H1 (cell line): ENCODE data around the gene INF2. TPM values are rescaled to one million over a fixed set of nuclear protein-coding genes. Genes with fewer than 3 reads are reported as not detected.

Source experiments
- CTCF ChIA-PET: fragments of 300-600 bp; sonication (Branson Sonifier 250); formaldehyde crosslinking; loops from one replicate; lab custom pipeline; 2021; ENCODE audit not compliant: partially characterized antibody; lab: Charles Lee
- POLR2A ChIA-PET: fragments of 300-600 bp; sonication (Branson Sonifier 250); formaldehyde crosslinking; loops from one replicate; lab custom pipeline; 2021; ENCODE audit warnings: inconsistent platforms; ENCODE audit not compliant: partially characterized antibody; lab: Charles Lee
- DNase-seq, 2 experiments: peaks; one replicate each; pipeline versions ENCODE4 v3.0.0 to v3.0.0-alpha.2; 2010 to 2022; ENCODE audit warnings: low spot score in 2 of 2, low read depth in 1 of 2, mixed read lengths in 1 of 2
- FAIRE-seq: peaks from 2 replicates; lab custom pipeline; 2011; peaks lifted over from hg19 to GRCh38; lab: Jason Lieb, UNC
- H2AFZ ChIP-seq: 2 replicates; pipeline ENCODE4 v1.8.1; 2012; ENCODE audit warnings: low read length, inconsistent platforms
- H2AK5ac ChIP-seq: 2 replicates; pipeline ENCODE4 v1.6.1; 2013; ENCODE audit warnings: low read depth, low read length
- H2BK120ac ChIP-seq: replicated peaks from 2 replicates; pipeline ENCODE3; 2013; ENCODE audit warnings: low read depth, low read length, inconsistent platforms
- H2BK12ac ChIP-seq: 2 replicates; pipeline ENCODE4 v1.6.1; 2013; ENCODE audit warnings: low read depth, low read length
- H2BK15ac ChIP-seq: 2 replicates; pipeline ENCODE4 v1.6.1; 2013; ENCODE audit warnings: low read length
- H2BK20ac ChIP-seq: 2 replicates; pipeline ENCODE4 v1.6.1; 2013; ENCODE audit warnings: low read length
- H2BK5ac ChIP-seq: 2 replicates; pipeline ENCODE4 v1.6.1; 2013; ENCODE audit warnings: low read depth, low read length
- H3K14ac ChIP-seq: 2 replicates; pipeline ENCODE4 v1.6.1; 2013; ENCODE audit warnings: inconsistent platforms; ENCODE audit not compliant: insufficient read length
- H3K18ac ChIP-seq: 2 replicates; pipeline ENCODE4 v1.6.1; 2013; ENCODE audit warnings: low read length; ENCODE audit errors: extremely low read depth
- H3K23ac ChIP-seq: 2 replicates; pipeline ENCODE4 v1.6.1; 2013; ENCODE audit warnings: inconsistent platforms; ENCODE audit not compliant: insufficient read length
- H3K23me2 ChIP-seq: 2 replicates; pipeline ENCODE4 v1.6.1; 2013; ENCODE audit warnings: low read depth, low read length
- H3K27ac ChIP-seq: 2 replicates; pipeline ENCODE4 v1.6.1; 2011; ENCODE audit warnings: low read depth, low read length, inconsistent platforms
- H3K27me3 ChIP-seq, 4 experiments: replicated peaks in 1 of 4; 1 replicate in 1 of 4; 2 replicates in 3 of 4; pipeline versions ENCODE4 v1.6.1 to v1.8.1; 2011 to 2013; ENCODE audit warnings: low read length in 3 of 4, mild to moderate bottlenecking in 3 of 4, inconsistent platforms in 2 of 4, mixed read lengths in 2 of 4, moderate library complexity in 1 of 4; ENCODE audit not compliant: control insufficient read depth in 3 of 4, insufficient read depth in 3 of 4; ENCODE audit errors: extremely low read depth in 1 of 4
- H3K36me3 ChIP-seq, 4 experiments: 2 replicates each; pipeline versions ENCODE4 v1.6.1 to v1.8.1; 2011 to 2013; ENCODE audit warnings: mild to moderate bottlenecking in 4 of 4, low read length in 3 of 4, moderate library complexity in 2 of 4, control low read depth in 1 of 4, inconsistent platforms in 1 of 4; ENCODE audit not compliant: insufficient read depth in 4 of 4, control insufficient read depth in 2 of 4
- H3K4ac ChIP-seq: replicated peaks from 2 replicates; pipeline ENCODE3; 2013; ENCODE audit warnings: low read length, low read depth, mixed read lengths, inconsistent platforms; ENCODE audit not compliant: insufficient read length
- H3K4me1 ChIP-seq, 4 experiments: replicated peaks in 1 of 4; 1 replicate in 1 of 4; 2 replicates in 3 of 4; pipeline versions ENCODE4 v1.6.1 to v1.8.1; 2011 to 2013; ENCODE audit warnings: low read length in 3 of 4, inconsistent platforms in 2 of 4, mixed read lengths in 1 of 4; ENCODE audit not compliant: insufficient read depth in 4 of 4, control insufficient read depth in 3 of 4
- H3K4me2 ChIP-seq, 2 experiments: 2 replicates each; pipeline versions ENCODE4 v1.6.1 to v1.8.1; 2011 to 2013; ENCODE audit warnings: low read depth in 2 of 2, low read length in 2 of 2, control low read depth in 1 of 2, inconsistent platforms in 1 of 2, mild to moderate bottlenecking in 1 of 2; ENCODE audit not compliant: insufficient read depth in 1 of 2
- H3K4me3 ChIP-seq, 4 experiments: fragments of 200-600, 300-600 bp in 1 of 4; sonication (generic), shearing (Covaris generic), sonication (Bioruptor Twin) in 1 of 4; 2 replicates each; pipeline versions ENCODE4 v1.5.1 to v1.8.1; 2011 to 2016; ENCODE audit warnings: low read length in 4 of 4, low read depth in 3 of 4, control low read depth in 2 of 4, inconsistent platforms in 2 of 4, mild to moderate bottlenecking in 2 of 4, mixed read lengths in 1 of 4, moderate library complexity in 1 of 4; ENCODE audit not compliant: insufficient read depth in 2 of 4; ENCODE audit errors: extremely low read depth in 1 of 4
- H3K56ac ChIP-seq: replicated peaks from 2 replicates; pipeline ENCODE3; 2013; ENCODE audit warnings: low read depth, mild to moderate bottlenecking, mixed read lengths, low read length, inconsistent platforms; ENCODE audit not compliant: insufficient read length
- H3K79me1 ChIP-seq: 2 replicates; pipeline ENCODE4 v1.6.1; 2013; ENCODE audit warnings: low read depth, low read length, control low read depth
- H3K79me2 ChIP-seq, 2 experiments: 2 replicates each; pipeline versions ENCODE4 v1.6.1 to v1.8.1; 2012 to 2013; ENCODE audit warnings: low read length in 2 of 2, mild to moderate bottlenecking in 2 of 2, inconsistent platforms in 1 of 2; ENCODE audit not compliant: insufficient read depth in 2 of 2, control insufficient read depth in 1 of 2
- H3K9ac ChIP-seq, 4 experiments: replicated peaks in 1 of 4; 1 replicate in 1 of 4; 2 replicates in 3 of 4; pipeline versions ENCODE4 v1.6.1 to v1.8.1; 2011 to 2013; ENCODE audit warnings: low read depth in 3 of 4, low read length in 3 of 4, control low read depth in 2 of 4, mild to moderate bottlenecking in 2 of 4, moderate library complexity in 2 of 4, inconsistent platforms in 1 of 4; ENCODE audit errors: extremely low read depth in 1 of 4
- H3K9me3 ChIP-seq, 2 experiments: 2 replicates each; pipeline versions ENCODE4 v1.6.1 to v1.8.1; 2012 to 2013; ENCODE audit warnings: mild to moderate bottlenecking in 2 of 2, moderate library complexity in 2 of 2, control low read depth in 1 of 2, inconsistent platforms in 1 of 2, low read depth in 1 of 2, low read length in 1 of 2, mixed read lengths in 1 of 2; ENCODE audit not compliant: insufficient read depth in 2 of 2
- H4K20me1 ChIP-seq, 2 experiments: replicated peaks in 1 of 2; 2 replicates each; pipeline versions ENCODE3 to v1.8.1; 2011 to 2013; ENCODE audit warnings: inconsistent platforms in 2 of 2, low read length in 2 of 2, mild to moderate bottlenecking in 1 of 2; ENCODE audit not compliant: insufficient read depth in 2 of 2, control insufficient read depth in 1 of 2
- H4K5ac ChIP-seq: 2 replicates; pipeline ENCODE4 v1.6.1; 2013; ENCODE audit warnings: low read length, low read depth, mixed read lengths, inconsistent platforms; ENCODE audit not compliant: insufficient read length
- H4K8ac ChIP-seq: 2 replicates; pipeline ENCODE4 v1.8.0; 2013; ENCODE audit warnings: mild to moderate bottlenecking, moderate library complexity, low read length, inconsistent platforms; ENCODE audit not compliant: insufficient read depth; ENCODE audit errors: extremely low read depth
- H4K91ac ChIP-seq: replicated peaks from 2 replicates; pipeline ENCODE3; 2013; ENCODE audit warnings: low read length, mixed read lengths, inconsistent platforms; ENCODE audit not compliant: insufficient read length
- RFX5 ChIP-seq: IDR thresholded peaks from 2 replicates; pipeline ENCODE4 v1.6.1; 2011; ENCODE audit warnings: low read depth, low read length, improper control_type of control experiment, borderline replicate concordance
- TAF1 ChIP-seq: IDR thresholded peaks from 2 replicates; pipeline ENCODE4 v1.6.1; 2011; ENCODE audit warnings: mild to moderate bottlenecking, low read depth, low read length
- WGBS, 2 experiments: shearing (Covaris generic) in 1 of 2; methylation state at CpG; one replicate each; pipeline versions ENCODE4 v1.1.6 to v1.1.7; 2013 to 2015; ENCODE audit warnings: low lambda C conversion rate in 2 of 2, mixed read lengths in 2 of 2, inconsistent platforms in 1 of 2, low coverage in 1 of 2, missing lambda C conversion rate in 1 of 2; ENCODE audit not compliant: insufficient replicate concordance in 2 of 2, insufficient coverage in 1 of 2, insufficient read length in 1 of 2; ENCODE audit errors: extremely low coverage in 1 of 2, missing lambda C conversion rate in 1 of 2; 5-methylcytosine and 5-hydroxymethylcytosine counted together
- polyA plus RNA-seq, 7 experiments: library from polyadenylated mRNA; depleted of rRNA in 3 of 7; stranded (reverse) in 5 of 7; unstranded in 2 of 7; fragments of >200 nt in 5 of 7; fragments of 200-250 nt in 2 of 7; gene quantifications; 1 replicate in 5 of 7; 2 replicates in 1 of 7; 4 replicates in 1 of 7; pipeline versions ENCODE4 v1.2.1 to v1.2.3, GENCODE V29; 2011 to 2013; ENCODE audit warnings: missing spikeins in 2 of 7, mixed read lengths in 2 of 7
- total RNA-seq: library from RNA; stranded (reverse); fragmentation: NEBNext Ultra II Directional; extraction: Animal tissue kit (Norgen Biotek cat#: 25700); gene quantifications from 2 replicates; pipeline ENCODE4 v1.2.1, GENCODE V29; 2021

INF2 gene
- total and polyA plus RNA-seq, 2 of the 8 experiments (the other 6 are each of a cell fraction or from before 2014, with no cell fraction given) = 29.1 to 59.5 TPM

- peaks cover 0 to 13% (median 5%) of the 10 kb centered on the region in 4 experiments; a peak in 6 of 7 replicates for H3K4me1 ChIP-seq
- FAIRE-seq = no peak
- CTCF ChIA-PET = interaction anchor here (0.9 to 2.6 kb wide), 10 partner anchors 11 to 144 kb away, joined by 3 to 11 read pairs (median 4); partner anchors contain the start of gene ZBTB42
- no peak overlapping the region for H2BK120ac ChIP-seq
- peak; percentile 58; the same call in 1 of the 2 replicates for TF ChIP-seq TAF1
- TF ChIP-seq RFX5 = no peak
- TF ChIP-seq, all 59 proteins: peak for 1
- no peak overlapping the region for H2BK5ac ChIP-seq
- H3K27ac ChIP-seq = no peak overlapping the region
- H2BK20ac ChIP-seq = no peak overlapping the region
- no peak overlapping the region for H3K23ac ChIP-seq
- no peaks in the 10 kb centered on the region; a peak in 1 of 7 replicates for H3K27me3 ChIP-seq
- H3K4me3 ChIP-seq = peak overlapping the region; percentile 40 to 97 (median 66)
- H3K79me2 ChIP-seq = peaks cover 10 to 39% of the 10 kb centered on the region in 2 experiments; a peak in 3 of 4 replicates
- POLR2A ChIA-PET = interaction anchor here (0.8 to 2.9 kb wide), 18 partner anchors 10 to 111 kb away, joined by 3 to 21 read pairs (median 6); no protein-coding TSS in a partner anchor
- peak overlapping the region; percentile 55 for H3K4ac ChIP-seq
- H4K91ac ChIP-seq = no peak overlapping the region
- DNase-seq = no peak
- H3K23me2 ChIP-seq = peaks cover 5% of the 10 kb centered on the region; the same call in 1 of the 2 replicates
- H2AK5ac ChIP-seq = no peak overlapping the region
- H4K5ac ChIP-seq = no peak overlapping the region
- 0 out of 2 replicates have a peak overlapping the region, but pooled peaks have one; percentile 75 for H2BK12ac ChIP-seq
- no peak overlapping the region for H3K56ac ChIP-seq
- H4K8ac ChIP-seq = peak overlapping the region; percentile 41; the same call in 1 of the 2 replicates
- H3K36me3 ChIP-seq = peaks cover 8 to 28% (median 15%) of the 10 kb centered on the region in 4 experiments; a peak in 7 of 8 replicates
- H3K4me2 ChIP-seq = peak overlapping the region; percentile 57 to 68
- H4K20me1 ChIP-seq = peaks cover 16 to 35% of the 10 kb centered on the region in 2 experiments
- peak overlapping the region in 2 of 4 experiments; percentile 25 to 53; a peak in 1 of 7 replicates for H3K9ac ChIP-seq
- WGBS, 2 experiments = 6% methylated on average over 7 of the region's 21 CpGs; no CpG with 5 or more reads in 1 of the 2 experiments
- H3K18ac ChIP-seq = peak overlapping the region; percentile 71
- peak overlapping the region; percentile 89; the same call in 1 of the 2 replicates for H2AFZ ChIP-seq
- H3K9me3 ChIP-seq = peaks cover 10 to 25% of the 10 kb centered on the region in 2 experiments
- H3K79me1 ChIP-seq = peaks cover 24% of the 10 kb centered on the region
- H3K14ac ChIP-seq = no peak overlapping the region
- peak overlapping the region; percentile 61; the same call in 1 of the 2 replicates for H2BK15ac ChIP-seq
These were observed 63.0 kb downstream of the INF2 start for GRCh38 chr14:104752423-104752734.
